ACC112 (cell line): Measurements from ENCODE around the gene PRKN.

Source experiments
- H2AFZ ChIP-seq: fragments of 200-600 bp; sonication (generic); one replicate; pipeline ENCODE4 v1.6.0; 2017; ENCODE audit warnings: antibody characterized with exemption, low read length; ENCODE audit not compliant: unreplicated experiment
- H3K27ac ChIP-seq: fragments of 200-600 bp; sonication (generic); 2 replicates; pipeline ENCODE4 v1.5.1; 2014; ENCODE audit warnings: low read depth, mild to moderate bottlenecking, antibody characterized with exemption, low read length, moderate library complexity
- H3K27me3 ChIP-seq: fragments of 200-600 bp; sonication (generic); 2 replicates; pipeline ENCODE4 v1.6.1; 2014; ENCODE audit warnings: mild to moderate bottlenecking, antibody characterized with exemption, low read length, moderate library complexity, mixed read lengths; ENCODE audit not compliant: insufficient read depth
- H3K36me3 ChIP-seq: fragments of 200-600 bp; sonication (generic); 2 replicates; pipeline ENCODE4 v1.6.1; 2016; ENCODE audit warnings: mild to moderate bottlenecking, antibody characterized with exemption, low read length, moderate library complexity, mixed read lengths; ENCODE audit not compliant: insufficient read depth
- H3K4me1 ChIP-seq: fragments of 200-600 bp; sonication (generic); one replicate; pipeline ENCODE4 v1.6.1; 2016; ENCODE audit warnings: low read length, mixed read lengths; ENCODE audit not compliant: insufficient read depth, unreplicated experiment, control insufficient read depth
- H3K4me3 ChIP-seq: fragments of 200-600 bp; sonication (generic); 2 replicates; pipeline ENCODE4 v1.5.1; 2014; ENCODE audit warnings: mild to moderate bottlenecking, low read depth, low read length
- H3K79me2 ChIP-seq: fragments of 200-600 bp; sonication (generic); one replicate; pipeline ENCODE4 v1.6.0; 2016; ENCODE audit warnings: low read length; ENCODE audit not compliant: control insufficient read depth, unreplicated experiment, insufficient read depth

Gene PRKN

GRCh38 chr6:161608771-161609170 is 1118.8 kb downstream of the PRKN start:
- Histone ChIP-seq H3K27me3 (0 out of 2 replicates have a peak, but pooled peaks cover under 1% of the 10 kb centered on the region), H3K4me3 (no peak overlapping the region)

GRCh38 chr6:161607696-161608297 is 1119.8 kb downstream of the PRKN start:
- H3K27me3 ChIP-seq, result no peaks in the 10 kb centered on the region
- H3K36me3 ChIP-seq, result no peaks in the 10 kb centered on the region
- no peak overlapping the region for H3K27ac ChIP-seq
- no peaks in the 10 kb centered on the region for H3K79me2 ChIP-seq
- H2AFZ ChIP-seq, result no peak overlapping the region
- no peak overlapping the region for H3K4me3 ChIP-seq
- no peaks in the 10 kb centered on the region for H3K4me1 ChIP-seq

More at GRCh38 chr6:161608771-161609170, 1118.8 kb downstream of the PRKN start:
- Histone ChIP-seq H2AFZ (no peak overlapping the region), H3K27ac (no peak overlapping the region), H3K79me2 (no peaks in the 10 kb centered on the region), H3K4me1 (no peaks in the 10 kb centered on the region), H3K36me3 (no peaks in the 10 kb centered on the region)

GRCh38 chr6:161602359-161602758 is 1125.2 kb downstream of the PRKN start:
- Histone ChIP-seq H3K36me3 (no peaks in the 10 kb centered on the region), H3K27ac (no peak overlapping the region), H3K79me2 (no peaks in the 10 kb centered on the region), H3K4me1 (no peaks in the 10 kb centered on the region), H3K4me3 (no peak overlapping the region), H2AFZ (no peak overlapping the region), H3K27me3 (no peaks in the 10 kb centered on the region)

- H3K36me3 ChIP-seq, result no peaks in the 10 kb centered on the region
- H2AFZ ChIP-seq, result no peak overlapping the region
- H3K4me3 ChIP-seq, result no peak overlapping the region
- H3K4me1 ChIP-seq, result no peaks in the 10 kb centered on the region
- no peaks in the 10 kb centered on the region for H3K79me2 ChIP-seq
- no peak overlapping the region for H3K27ac ChIP-seq
- H3K27me3 ChIP-seq, result no peaks in the 10 kb centered on the region
Measured at GRCh38 chr6:161598896-161599295, 1128.7 kb downstream of the PRKN start.

- no peak overlapping the region for H3K27ac ChIP-seq
- no peaks in the 10 kb centered on the region for H3K36me3 ChIP-seq
- H3K27me3 ChIP-seq, result no peaks in the 10 kb centered on the region
- no peaks in the 10 kb centered on the region for H3K79me2 ChIP-seq
- H2AFZ ChIP-seq, result no peak overlapping the region
- no peak overlapping the region for H3K4me3 ChIP-seq
- no peaks in the 10 kb centered on the region for H3K4me1 ChIP-seq
Measured at GRCh38 chr6:161596807-161597520, 1130.6 kb downstream of the PRKN start.

GRCh38 chr6:161594412-161594811 is 1133.2 kb downstream of the PRKN start:
- H3K79me2 ChIP-seq, result no peaks in the 10 kb centered on the region

GRCh38 chr6:161590961-161591627 is 1136.5 kb downstream of the PRKN start:
- Histone ChIP-seq H3K4me3 (no peak overlapping the region), H3K27me3 (no peaks in the 10 kb centered on the region), H3K27ac (no peak overlapping the region)

More at GRCh38 chr6:161594412-161594811, 1133.2 kb downstream of the PRKN start:
- H3K36me3 ChIP-seq, result no peaks in the 10 kb centered on the region
- no peak overlapping the region for H3K4me3 ChIP-seq
- H3K27me3 ChIP-seq, result no peaks in the 10 kb centered on the region
- no peaks in the 10 kb centered on the region for H3K4me1 ChIP-seq
- H3K27ac ChIP-seq, result no peak overlapping the region
- H2AFZ ChIP-seq, result no peak overlapping the region

GRCh38 chr6:161586887-161587286 is 1140.7 kb downstream of the PRKN start:
- H3K27me3 ChIP-seq, result no peaks in the 10 kb centered on the region
- H3K4me1 ChIP-seq, result peaks cover 6% of the 10 kb centered on the region
- no peak overlapping the region for H3K27ac ChIP-seq
- H3K4me3 ChIP-seq, result no peak overlapping the region
- H3K36me3 ChIP-seq, result no peaks in the 10 kb centered on the region
- no peak overlapping the region for H2AFZ ChIP-seq
- no peaks in the 10 kb centered on the region for H3K79me2 ChIP-seq

More at GRCh38 chr6:161590961-161591627, 1136.5 kb downstream of the PRKN start:
- H2AFZ ChIP-seq, result no peak overlapping the region
- no peaks in the 10 kb centered on the region for H3K79me2 ChIP-seq
- no peaks in the 10 kb centered on the region for H3K4me1 ChIP-seq
- no peaks in the 10 kb centered on the region for H3K36me3 ChIP-seq

- Histone ChIP-seq H3K27ac (no peak overlapping the region), H3K36me3 (no peaks in the 10 kb centered on the region), H2AFZ (no peak overlapping the region), H3K4me1 (peaks cover 6% of the 10 kb centered on the region), H3K79me2 (no peaks in the 10 kb centered on the region), H3K4me3 (no peak overlapping the region), H3K27me3 (no peaks in the 10 kb centered on the region)
Measured at GRCh38 chr6:161584621-161585340, 1142.8 kb downstream of the PRKN start.

GRCh38 chr6:161584051-161584450 is 1143.5 kb downstream of the PRKN start:
- Histone ChIP-seq H3K4me1 (peaks cover 6% of the 10 kb centered on the region), H3K27ac (no peak overlapping the region), H3K36me3 (no peaks in the 10 kb centered on the region)

More at GRCh38 chr6:161584051-161584450, 1143.5 kb downstream of the PRKN start:
- Histone ChIP-seq H3K27me3 (no peaks in the 10 kb centered on the region), H2AFZ (no peak overlapping the region), H3K79me2 (no peaks in the 10 kb centered on the region), H3K4me3 (no peak overlapping the region)
